BJ (cell line): ENCODE data around the gene RBMS2. TPM values are rescaled to one million over a fixed set of nuclear protein-coding genes. Genes with fewer than 3 reads are reported as not detected.

ENCODE experiments used
- CTCF ChIA-PET: fragments of 350-600 bp; formaldehyde crosslinking; extraction: SDS; loops from one replicate; lab custom pipeline; 2021; ENCODE audit warnings: antibody characterized with exemption, inconsistent platforms; lab: Yijun Ruan, JAX
- POLR2A ChIA-PET: fragments of 300-600 bp; sonication (Branson Sonifier 250); formaldehyde crosslinking; extraction: SDS; loops from one replicate; lab custom pipeline; 2021; ENCODE audit warnings: antibody characterized with exemption; lab: Charles Lee
- DNase-seq: peaks from one replicate; pipeline ENCODE4 v3.0.0-alpha.2; 2011; ENCODE audit warnings: low read depth
- H3K27me3 ChIP-seq: 2 replicates; pipeline ENCODE4 v1.6.0; 2011; ENCODE audit warnings: low read length; ENCODE audit not compliant: control insufficient read depth, insufficient read depth
- H3K36me3 ChIP-seq: 2 replicates; pipeline ENCODE4 v1.5.1; 2011; ENCODE audit warnings: low read length; ENCODE audit not compliant: control insufficient read depth, insufficient read depth
- H3K4me3 ChIP-seq: 2 replicates; pipeline ENCODE4 v1.5.1; 2011; ENCODE audit warnings: low read depth, mild to moderate bottlenecking, control low read depth, low read length
- polyA plus RNA-seq: library from polyadenylated mRNA; depleted of rRNA; stranded (reverse); fragments of >200 nt; gene quantifications from 2 replicates; pipeline ENCODE4 v1.2.3, GENCODE V29; 2011
- TF ChIP-seq, protein P1 (sequence below): IDR thresholded peaks from 2 replicates; pipeline ENCODE4 v1.5.1; 2011; ENCODE audit warnings: low read depth, mild to moderate bottlenecking, control low read depth, inconsistent platforms, low read length, moderate library complexity; ENCODE audit not compliant: insufficient read depth

Gene RBMS2
- polyA plus RNA-seq, 1 experiment = 67.9 TPM

DNA sequence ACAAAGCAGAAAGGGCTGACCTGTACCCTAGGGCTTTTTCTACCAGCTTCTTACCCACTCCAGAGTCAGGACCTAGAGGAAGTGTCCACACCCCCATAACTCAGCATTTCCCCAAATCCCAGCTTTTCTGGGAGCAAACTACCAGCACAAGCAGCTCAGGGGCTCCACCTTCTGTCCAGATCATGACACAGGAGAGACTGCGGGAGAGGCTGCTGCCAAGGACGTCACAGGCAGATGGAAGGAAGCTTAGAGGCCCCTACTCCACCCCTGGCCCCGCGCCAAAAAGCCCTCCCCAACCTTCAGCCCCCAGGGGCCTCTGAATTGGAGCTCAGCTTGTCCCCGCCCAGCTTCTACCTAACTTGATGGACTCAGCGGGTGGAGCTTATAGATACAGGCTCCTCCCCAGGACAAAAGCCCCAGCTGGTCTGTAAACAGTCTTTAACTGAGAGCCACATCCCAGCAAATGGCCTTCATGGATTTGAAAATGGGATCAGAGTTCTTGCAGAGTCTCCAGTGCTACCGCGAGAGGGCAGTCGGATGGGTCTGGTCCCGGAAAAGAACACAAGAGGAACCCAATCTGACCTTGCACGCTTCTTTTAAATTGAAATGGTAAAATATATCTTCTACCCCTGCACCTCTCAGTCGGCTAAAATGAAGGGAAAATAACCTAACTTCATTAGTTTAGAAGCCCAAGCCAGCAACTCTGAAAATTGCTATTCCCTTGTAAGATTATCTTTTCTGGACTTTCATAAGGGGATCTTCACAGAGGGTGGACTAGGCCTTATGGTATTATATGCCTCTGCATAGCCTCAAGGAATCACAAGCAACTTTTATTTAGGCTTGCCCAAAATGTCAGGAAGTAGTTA, 115.3 kb downstream of the RBMS2 start:
- H3K4me3 ChIP-seq = peak overlapping the region; percentile 67
- H3K36me3 ChIP-seq = peaks cover 14% of the 10 kb centered on the region
- no peaks in the 10 kb centered on the region for H3K27me3 ChIP-seq
- ChIA-PET POLR2A (interaction anchor here (0.7 to 1.1 kb wide), 3 partner anchors 8 to 126 kb away, joined by 3 to 8 read pairs (median 5); partner anchors contain the start of gene RBMS2), CTCF (interaction anchor here (0.6 to 5.2 kb wide), 35 partner anchors 9 to 655 kb away, joined by 3 to 41 read pairs (median 5); partner anchors contain the start of genes ATP5F1B and PTGES3)
- peak; percentile 99 for DNase-seq
- TF ChIP-seq, protein P1, sequence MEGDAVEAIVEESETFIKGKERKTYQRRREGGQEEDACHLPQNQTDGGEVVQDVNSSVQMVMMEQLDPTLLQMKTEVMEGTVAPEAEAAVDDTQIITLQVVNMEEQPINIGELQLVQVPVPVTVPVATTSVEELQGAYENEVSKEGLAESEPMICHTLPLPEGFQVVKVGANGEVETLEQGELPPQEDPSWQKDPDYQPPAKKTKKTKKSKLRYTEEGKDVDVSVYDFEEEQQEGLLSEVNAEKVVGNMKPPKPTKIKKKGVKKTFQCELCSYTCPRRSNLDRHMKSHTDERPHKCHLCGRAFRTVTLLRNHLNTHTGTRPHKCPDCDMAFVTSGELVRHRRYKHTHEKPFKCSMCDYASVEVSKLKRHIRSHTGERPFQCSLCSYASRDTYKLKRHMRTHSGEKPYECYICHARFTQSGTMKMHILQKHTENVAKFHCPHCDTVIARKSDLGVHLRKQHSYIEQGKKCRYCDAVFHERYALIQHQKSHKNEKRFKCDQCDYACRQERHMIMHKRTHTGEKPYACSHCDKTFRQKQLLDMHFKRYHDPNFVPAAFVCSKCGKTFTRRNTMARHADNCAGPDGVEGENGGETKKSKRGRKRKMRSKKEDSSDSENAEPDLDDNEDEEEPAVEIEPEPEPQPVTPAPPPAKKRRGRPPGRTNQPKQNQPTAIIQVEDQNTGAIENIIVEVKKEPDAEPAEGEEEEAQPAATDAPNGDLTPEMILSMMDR = peak; percentile 82

- POLR2A ChIA-PET = no interaction called here
- CTCF ChIA-PET = interaction anchor here (0.8 to 1.0 kb wide), 3 partner anchors 42 to 304 kb away, joined by 3 to 4 read pairs (median 3); partner anchors contain the start of gene PAN2
- DNase-seq = no peak
- H3K36me3 ChIP-seq = peaks cover 19% of the 10 kb centered on the region
- H3K27me3 ChIP-seq = no peaks in the 10 kb centered on the region
- TF ChIP-seq, protein P1 = no peak
- H3K4me3 ChIP-seq = no peak overlapping the region
These were observed 116.0 kb downstream of the RBMS2 start for GRCh38 chr12:56637621-56638020.

- Histone ChIP-seq H3K27me3 (no peaks in the 10 kb centered on the region), H3K36me3 (peaks cover 27% of the 10 kb centered on the region)
- CTCF ChIA-PET = no interaction called here
These were observed 119.6 kb downstream of the RBMS2 start for GRCh38 chr12:56641219-56641618.

GRCh38 chr12:56644654-56645053, 123.0 kb downstream of the RBMS2 start:
- H3K36me3 ChIP-seq = peaks cover 19% of the 10 kb centered on the region
- POLR2A ChIA-PET = no interaction called here

More at GRCh38 chr12:56641219-56641618, 119.6 kb downstream of the RBMS2 start:
- TF ChIP-seq, protein P1 = no peak
- DNase-seq = no peak
- no peak overlapping the region for H3K4me3 ChIP-seq
- POLR2A ChIA-PET = no interaction called here

More at GRCh38 chr12:56644654-56645053, 123.0 kb downstream of the RBMS2 start:
- TF ChIP-seq, protein P1 = no peak
- Histone ChIP-seq H3K27me3 (no peaks in the 10 kb centered on the region), H3K4me3 (peak overlapping the region; percentile 64)
- DNase-seq = no peak
- CTCF ChIA-PET = interaction anchor here (0.6 to 3.0 kb wide), 2 partner anchors 9 to 53 kb away, joined by 3 to 17 read pairs; no protein-coding TSS in a partner anchor
